Liver (tissue), 9 donors: ENCODE measurements around the gene CPED1. TPM values are rescaled to one million over a fixed set of nuclear protein-coding genes. Genes with fewer than 3 reads are reported as not detected.

Experiments used
- DNase-seq: peaks from one replicate; pipeline ENCODE4 v3.0.0-alpha.2; 2017; ENCODE audit warnings: low spot score
- H3K27ac ChIP-seq, 2 donors: one replicate each; pipeline ENCODE4 v1.7.0; 2013; ENCODE audit warnings: inconsistent platforms in 2 of 2, low read length in 2 of 2, control low read depth in 1 of 2, low read depth in 1 of 2, mild to moderate bottlenecking in 1 of 2
- H3K27me3 ChIP-seq, 4 donors: one replicate each; pipeline versions ENCODE4 v1.6.1 to v1.7.0; 2013; ENCODE audit warnings: low read length in 3 of 4, inconsistent platforms in 1 of 4, mild to moderate bottlenecking in 1 of 4, moderate library complexity in 1 of 4; ENCODE audit not compliant: control insufficient read depth in 4 of 4, insufficient read depth in 4 of 4
- H3K36me3 ChIP-seq, 4 donors: one replicate each; pipeline versions ENCODE4 v1.6.1 to v1.7.0; 2013; ENCODE audit warnings: low read length in 3 of 4, mild to moderate bottlenecking in 3 of 4, low read depth in 1 of 4, moderate library complexity in 1 of 4; ENCODE audit not compliant: control insufficient read depth in 4 of 4, insufficient read depth in 3 of 4
- H3K4me1 ChIP-seq, 4 donors: one replicate each; pipeline versions ENCODE4 v1.6.1 to v1.7.0; 2013; ENCODE audit warnings: low read length in 3 of 4, mild to moderate bottlenecking in 3 of 4, moderate library complexity in 1 of 4; ENCODE audit not compliant: control insufficient read depth in 4 of 4, insufficient read depth in 4 of 4
- H3K4me3 ChIP-seq, 3 donors: one replicate each; pipeline versions ENCODE4 v1.6.1 to v1.7.0; 2013; ENCODE audit warnings: low read length in 3 of 3, control low read depth in 1 of 3, low read depth in 1 of 3, mild to moderate bottlenecking in 1 of 3
- H3K9ac ChIP-seq, 2 donors: one replicate each; pipeline ENCODE4 v1.7.0; 2013; ENCODE audit warnings: low read length in 2 of 2, mild to moderate bottlenecking in 2 of 2, moderate library complexity in 2 of 2, control low read depth in 1 of 2, low read depth in 1 of 2
- H3K9me3 ChIP-seq, 4 donors: one replicate each; pipeline versions ENCODE4 v1.6.1 to v1.7.0; 2013; ENCODE audit warnings: low read length in 3 of 4; ENCODE audit not compliant: control insufficient read depth in 4 of 4
- EGR1 ChIP-seq, 2 donors: IDR thresholded peaks; 2 replicates each; pipeline ENCODE4 v1.6.1; 2016 to 2018; ENCODE audit warnings: antibody characterized with exemption in 2 of 2, low read depth in 2 of 2
- FOXA1 ChIP-seq: IDR thresholded peaks from 2 replicates; pipeline ENCODE4 v1.6.1; 2016; ENCODE audit warnings: antibody characterized with exemption
- FOXA2 ChIP-seq: IDR thresholded peaks from 2 replicates; pipeline ENCODE4 v1.6.1; 2016; ENCODE audit warnings: antibody characterized with exemption
- GABPA ChIP-seq, 2 donors: IDR thresholded peaks in 1 of 2; conservative IDR thresholded peaks in 1 of 2; 2 replicates each; pipeline ENCODE4 v1.6.1; 2016; ENCODE audit warnings: antibody characterized with exemption in 2 of 2, mild to moderate bottlenecking in 1 of 2, moderate library complexity in 1 of 2
- HNF4G ChIP-seq: IDR thresholded peaks from 2 replicates; pipeline ENCODE4 v1.6.1; 2016; ENCODE audit warnings: antibody characterized with exemption
- JUND ChIP-seq, 2 donors: IDR thresholded peaks; 2 replicates each; pipeline ENCODE4 v1.6.1; 2016; ENCODE audit warnings: antibody characterized with exemption in 2 of 2
- MAX ChIP-seq: IDR thresholded peaks from 2 replicates; pipeline ENCODE4 v1.6.1; 2016; ENCODE audit warnings: antibody characterized with exemption
- NR2F2 ChIP-seq: IDR thresholded peaks from 2 replicates; pipeline ENCODE4 v1.6.1; 2016; ENCODE audit warnings: antibody characterized with exemption
- RAD21 ChIP-seq, 2 donors: IDR thresholded peaks; 2 replicates each; pipeline ENCODE4 v1.6.1; 2016; ENCODE audit warnings: antibody characterized with exemption in 2 of 2, mild to moderate bottlenecking in 2 of 2
- REST ChIP-seq: IDR thresholded peaks from 2 replicates; pipeline ENCODE4 v1.6.1; 2016; ENCODE audit warnings: antibody characterized with exemption, mild to moderate bottlenecking
- RXRA ChIP-seq, 2 donors: IDR thresholded peaks; 2 replicates each; pipeline ENCODE4 v1.6.1; 2017 to 2018; ENCODE audit warnings: antibody characterized with exemption in 2 of 2, mild to moderate bottlenecking in 1 of 2
- SP1 ChIP-seq: IDR thresholded peaks from 2 replicates; pipeline ENCODE4 v1.6.1; 2018; ENCODE audit warnings: antibody characterized with exemption, mild to moderate bottlenecking
- TAF1 ChIP-seq: conservative IDR thresholded peaks from 2 replicates; pipeline ENCODE4 v1.6.1; 2016; ENCODE audit warnings: antibody characterized with exemption, mild to moderate bottlenecking
- YY1 ChIP-seq: IDR thresholded peaks from 2 replicates; pipeline ENCODE4 v1.6.1; 2016; ENCODE audit warnings: antibody characterized with exemption, mild to moderate bottlenecking
- ZBTB33 ChIP-seq: IDR thresholded peaks from 2 replicates; pipeline ENCODE4 v1.6.1; 2016; ENCODE audit warnings: antibody characterized with exemption
- WGBS: extraction: QIAGEN DNeasy Blood & Tissue Kit; methylation state at CpG from one replicate; pipeline ENCODE4 v1.1.7; 2013; 5-methylcytosine and 5-hydroxymethylcytosine counted together
- polyA plus RNA-seq, 2 donors: library from polyadenylated mRNA; stranded (reverse) in 1 of 2; unstranded in 1 of 2; fragments of 200-250 nt in 1 of 2; fragments of >200 nt in 1 of 2; fragmentation: Nextera tagmentation in 1 of 2; extraction: Ambion mirVana in 1 of 2; gene quantifications; one replicate each; pipeline versions ENCODE4 v1.2.1 to v1.2.3, GENCODE V29; 2013 to 2015
- total RNA-seq, 2 donors: library from RNA; depleted of rRNA; stranded (reverse); fragments of >200 nt; gene quantifications; one replicate each; pipeline ENCODE4 v1.2.3, GENCODE V29; 2014
- TF ChIP-seq, protein P1 (sequence below): fragments of 150-350 bp; IDR thresholded peaks from 2 replicates; pipeline ENCODE4 v1.5.1; 2017; ENCODE audit warnings: improper control_type of control experiment, low read depth, low read length; ENCODE audit not compliant: missing input control
- donor health status: healthy.
- donor health status: healthy.
- donor health status: healthy.
- donor health status: healthy.
- donor health status: healthy.

Gene CPED1
- total and polyA plus RNA-seq, 4 donors, result 8.5 to 58.0 (median 14.6) TPM

GRCh38 chr7:121228779-121229178 lies 240.3 kb downstream of the CPED1 start:
- WGBS, result 30% methylated on average over 1 of the region's 1 CpG
- TF ChIP-seq JUND (IDR thresholded peaks at IDR 0.05) (no peak), SP1 (no peak), MAX (no peak), FOXA2 (no peak), NR2F2 (no peak), YY1 (no peak), EGR1 (IDR thresholded peaks at IDR 0.05; ENCODE audit: low read depth in 2 of 2) (no peak), ZBTB33 (no peak), HNF4G (no peak), REST (no peak), RXRA (IDR thresholded peaks at IDR 0.05) (no peak), FOXA1 (no peak), RAD21 (IDR thresholded peaks at IDR 0.05) (no peak), GABPA (IDR thresholded peaks at IDR 0.05 in 1 of 2, conservative IDR thresholded peaks at IDR 0.05 in 1 of 2) (no peak), TAF1 (no peak)
- TF ChIP-seq, protein P1, sequence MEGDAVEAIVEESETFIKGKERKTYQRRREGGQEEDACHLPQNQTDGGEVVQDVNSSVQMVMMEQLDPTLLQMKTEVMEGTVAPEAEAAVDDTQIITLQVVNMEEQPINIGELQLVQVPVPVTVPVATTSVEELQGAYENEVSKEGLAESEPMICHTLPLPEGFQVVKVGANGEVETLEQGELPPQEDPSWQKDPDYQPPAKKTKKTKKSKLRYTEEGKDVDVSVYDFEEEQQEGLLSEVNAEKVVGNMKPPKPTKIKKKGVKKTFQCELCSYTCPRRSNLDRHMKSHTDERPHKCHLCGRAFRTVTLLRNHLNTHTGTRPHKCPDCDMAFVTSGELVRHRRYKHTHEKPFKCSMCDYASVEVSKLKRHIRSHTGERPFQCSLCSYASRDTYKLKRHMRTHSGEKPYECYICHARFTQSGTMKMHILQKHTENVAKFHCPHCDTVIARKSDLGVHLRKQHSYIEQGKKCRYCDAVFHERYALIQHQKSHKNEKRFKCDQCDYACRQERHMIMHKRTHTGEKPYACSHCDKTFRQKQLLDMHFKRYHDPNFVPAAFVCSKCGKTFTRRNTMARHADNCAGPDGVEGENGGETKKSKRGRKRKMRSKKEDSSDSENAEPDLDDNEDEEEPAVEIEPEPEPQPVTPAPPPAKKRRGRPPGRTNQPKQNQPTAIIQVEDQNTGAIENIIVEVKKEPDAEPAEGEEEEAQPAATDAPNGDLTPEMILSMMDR, result no peak
- no peak for DNase-seq

DNA sequence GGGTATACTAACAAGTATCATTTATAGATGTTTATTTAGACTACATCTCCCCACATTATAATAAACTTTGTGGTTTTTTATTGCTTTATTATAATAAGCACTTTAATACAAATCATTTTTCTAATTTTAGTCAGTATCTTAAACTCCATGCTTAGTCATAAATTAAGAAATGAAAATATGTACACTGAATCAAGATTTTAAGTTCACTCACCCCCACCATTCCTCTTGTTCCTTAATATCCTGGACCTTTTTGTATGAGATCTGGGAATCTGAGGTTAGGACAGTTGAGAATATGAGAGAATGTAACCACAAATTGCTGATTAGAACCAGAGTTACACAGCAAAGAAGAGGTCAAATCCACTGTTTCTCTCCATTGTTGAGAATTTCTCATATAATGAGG lies 246.7 kb downstream of the CPED1 start:
- H3K9ac ChIP-seq, result no peak overlapping the region
- no peak overlapping the region for H3K4me3 ChIP-seq
- H3K36me3 ChIP-seq, result peaks cover 1 to 12% (median 10%) of the 10 kb centered on the region in 4 donors
- no peak overlapping the region for H3K27ac ChIP-seq
- no peaks in the 10 kb centered on the region for H3K4me1 ChIP-seq
- no peaks in the 10 kb centered on the region for H3K9me3 ChIP-seq
- no peak for TF ChIP-seq SP1
- TF ChIP-seq NR2F2, result no peak
- no peak for TF ChIP-seq HNF4G
- no peak for TF ChIP-seq REST
- TF ChIP-seq, protein P1, result no peak
- TF ChIP-seq RAD21 (IDR thresholded peaks at IDR 0.05), result no peak
- no peak for DNase-seq
- H3K27me3 ChIP-seq, result no peaks in the 10 kb centered on the region

More at GRCh38 chr7:121228779-121229178, 240.3 kb downstream of the CPED1 start:
- Histone ChIP-seq H3K27me3 (no peaks in the 10 kb centered on the region), H3K36me3 (no peaks in the 10 kb centered on the region), H3K4me1 (no peaks in the 10 kb centered on the region), H3K4me3 (no peak overlapping the region), H3K9ac (no peak overlapping the region), H3K9me3 (no peaks in the 10 kb centered on the region), H3K27ac (no peak overlapping the region)
